Ascending aorta (tissue), 2 donors: ENCODE measurements around the gene PLK5. TPM values are rescaled to one million over a fixed set of nuclear protein-coding genes. Genes with fewer than 3 reads are reported as not detected.
"Not testable (repeated sequence)": the region's sequence is repeated elsewhere in the genome, so short reads cannot be mapped to it uniquely, and the experiment has no call there.

Experiments
- DNase-seq, 2 donors: peaks; one replicate each; pipeline ENCODE4 v3.0.0-alpha.2; 2019; ENCODE audit warnings: low spot score in 2 of 2
- H3K27ac ChIP-seq, 2 donors: fragments of 200-600 bp; sonication (generic); one replicate each; pipeline ENCODE4 v1.5.1; 2016 to 2017; ENCODE audit warnings: mild to moderate bottlenecking in 1 of 2
- H3K27me3 ChIP-seq: fragments of 200-600 bp; sonication (generic); one replicate; pipeline ENCODE4 v1.5.1; 2017
- H3K36me3 ChIP-seq, 2 donors: fragments of 200-600 bp; sonication (generic); one replicate each; pipeline ENCODE4 v1.5.1; 2016
- H3K4me1 ChIP-seq, 2 donors: fragments of 200-600 bp; sonication (generic); one replicate each; pipeline ENCODE4 v1.5.1; 2016 to 2017; ENCODE audit warnings: mild to moderate bottlenecking in 1 of 2
- H3K4me3 ChIP-seq, 2 donors: fragments of 200-600 bp; sonication (generic); one replicate each; pipeline ENCODE4 v1.5.1; 2016 to 2017; ENCODE audit warnings: mild to moderate bottlenecking in 1 of 2
- H3K9me3 ChIP-seq, 2 donors: fragments of 200-600 bp; sonication (generic); one replicate each; pipeline ENCODE4 v1.5.1; 2016
- CTCF ChIP-seq, 3 experiments: fragments of 200-600 bp in 2 of 3; fragments of 450-650 bp in 1 of 3; sonication (generic) in 2 of 3; IDR thresholded peaks; one replicate each; pipeline ENCODE4 v1.5.1; 2016 to 2019; ENCODE audit warnings: antibody characterized with exemption in 3 of 3, mild to moderate bottlenecking in 1 of 3, moderate library complexity in 1 of 3
- intact Hi-C: fragments of 100-400 bp; cut with DNase I; formaldehyde crosslinking; loops from one replicate; pipeline ENCODE4 v1.15.1; 2023
- total RNA-seq: library from RNA; depleted of rRNA; stranded (reverse); fragments of >200 nt; gene quantifications from one replicate; pipeline ENCODE4 v1.1.0, GENCODE V29; 2016

PLK5 gene
- total RNA-seq, 1 donor from 2014 or later: not detected

GRCh38 chr19:1526066-1526778 is 2.3 kb downstream of the PLK5 start:
- Histone ChIP-seq H3K27me3 (peaks cover 17% of the 10 kb centered on the region), H3K4me1 (no peaks in the 10 kb centered on the region), H3K36me3 (no peaks in the 10 kb centered on the region), H3K4me3 (no peak overlapping the region), H3K27ac (no peak overlapping the region), H3K9me3 (no peaks in the 10 kb centered on the region)
- TF ChIP-seq CTCF (IDR thresholded peaks at IDR 0.05): no peak
- intact Hi-C loops: no loop called here
- DNase-seq: no peak

GRCh38 chr19:1526979-1527649 is 3.2 kb downstream of the PLK5 start:
- Histone ChIP-seq H3K4me1 (no peaks in the 10 kb centered on the region), H3K4me3 (no peak overlapping the region), H3K36me3 (no peaks in the 10 kb centered on the region), H3K27me3 (peaks cover 17% of the 10 kb centered on the region), H3K9me3 (no peaks in the 10 kb centered on the region), H3K27ac (no peak overlapping the region)
- intact Hi-C loops: no loop called here
- TF ChIP-seq CTCF (IDR thresholded peaks at IDR 0.05): no peak
- no peak for DNase-seq

- Histone ChIP-seq H3K27ac (no peak overlapping the region), H3K27me3 (peaks cover 17% of the 10 kb centered on the region), H3K4me1 (no peaks in the 10 kb centered on the region), H3K36me3 (no peaks in the 10 kb centered on the region), H3K9me3 (no peaks in the 10 kb centered on the region), H3K4me3 (no peak overlapping the region)
- no peak for DNase-seq
- no peak for TF ChIP-seq CTCF (IDR thresholded peaks at IDR 0.05)
- intact Hi-C loops: no loop called here
Observed at GRCh38 chr19:1527650-1528309, 3.9 kb downstream of the PLK5 start.

- intact Hi-C loops: no loop called here
- H3K27me3 ChIP-seq: peaks cover 17% of the 10 kb centered on the region
- no peak for TF ChIP-seq CTCF (IDR thresholded peaks at IDR 0.05)
Observed at GRCh38 chr19:1528596-1529429, 4.9 kb downstream of the PLK5 start.

GRCh38 chr19:1529430-1529816 is 5.5 kb downstream of the PLK5 start:
- Histone ChIP-seq H3K9me3 (no peaks in the 10 kb centered on the region), H3K4me3 (no peak overlapping the region), H3K27me3 (peaks cover 17% of the 10 kb centered on the region), H3K27ac (no peak overlapping the region), H3K36me3 (no peaks in the 10 kb centered on the region), H3K4me1 (no peaks in the 10 kb centered on the region)
- no peak for DNase-seq
- TF ChIP-seq CTCF (IDR thresholded peaks at IDR 0.05): no peak
- intact Hi-C loops: no loop called here

More at GRCh38 chr19:1528596-1529429, 4.9 kb downstream of the PLK5 start:
- Histone ChIP-seq H3K9me3 (no peaks in the 10 kb centered on the region), H3K36me3 (no peaks in the 10 kb centered on the region), H3K4me3 (no peak overlapping the region), H3K4me1 (no peaks in the 10 kb centered on the region), H3K27ac (no peak overlapping the region)
- DNase-seq: no peak

GRCh38 chr19:1530856-1531255 is 7.0 kb downstream of the PLK5 start:
- H3K27me3 ChIP-seq: peaks cover 10% of the 10 kb centered on the region
- not testable (repeated sequence) for H3K4me1 ChIP-seq, DNase-seq, H3K4me3 ChIP-seq, H3K36me3 ChIP-seq, H3K9me3 ChIP-seq, H3K27ac ChIP-seq
- intact Hi-C loops: loop anchor here (1.0 kb wide), 1 partner anchor 11 kb away; no protein-coding TSS in a partner anchor
